B cell (primary cell): Measurements from ENCODE around the gene PRPSAP1.

ENCODE experiments used
- EZH2 ChIP-seq: IDR thresholded peaks from 2 replicates; pipeline ENCODE4 v1.6.1; 2012; ENCODE audit warnings: borderline replicate concordance, low read depth, mild to moderate bottlenecking, moderate library complexity, low read length; ENCODE audit not compliant: insufficient read depth, poor library complexity, severe bottlenecking
- TF ChIP-seq, protein P1 (sequence below): fragments of 200-600 bp; IDR thresholded peaks from one replicate; pipeline ENCODE4 v1.8.0; 2022; ENCODE audit warnings: antibody characterized with exemption, mild to moderate bottlenecking

GRCh38 chr17:76278952-76279741 is 74.6 kb downstream of the PRPSAP1 start:
- TF ChIP-seq, protein P1, sequence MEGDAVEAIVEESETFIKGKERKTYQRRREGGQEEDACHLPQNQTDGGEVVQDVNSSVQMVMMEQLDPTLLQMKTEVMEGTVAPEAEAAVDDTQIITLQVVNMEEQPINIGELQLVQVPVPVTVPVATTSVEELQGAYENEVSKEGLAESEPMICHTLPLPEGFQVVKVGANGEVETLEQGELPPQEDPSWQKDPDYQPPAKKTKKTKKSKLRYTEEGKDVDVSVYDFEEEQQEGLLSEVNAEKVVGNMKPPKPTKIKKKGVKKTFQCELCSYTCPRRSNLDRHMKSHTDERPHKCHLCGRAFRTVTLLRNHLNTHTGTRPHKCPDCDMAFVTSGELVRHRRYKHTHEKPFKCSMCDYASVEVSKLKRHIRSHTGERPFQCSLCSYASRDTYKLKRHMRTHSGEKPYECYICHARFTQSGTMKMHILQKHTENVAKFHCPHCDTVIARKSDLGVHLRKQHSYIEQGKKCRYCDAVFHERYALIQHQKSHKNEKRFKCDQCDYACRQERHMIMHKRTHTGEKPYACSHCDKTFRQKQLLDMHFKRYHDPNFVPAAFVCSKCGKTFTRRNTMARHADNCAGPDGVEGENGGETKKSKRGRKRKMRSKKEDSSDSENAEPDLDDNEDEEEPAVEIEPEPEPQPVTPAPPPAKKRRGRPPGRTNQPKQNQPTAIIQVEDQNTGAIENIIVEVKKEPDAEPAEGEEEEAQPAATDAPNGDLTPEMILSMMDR: peak; percentile 98
- no peak for TF ChIP-seq EZH2
